Measurements from ENCODE around the gene RC3H1. TPM values are rescaled to one million over a fixed set of nuclear protein-coding genes. Genes with fewer than 3 reads are reported as not detected.

The RC3H1 gene
- total and polyA plus RNA-seq, 10 of the 15 experiments (the other 5 are each of a cell fraction or from before 2014, with no cell fraction given), result 1.4 to 33.9 (median 11.8) TPM

DNA sequence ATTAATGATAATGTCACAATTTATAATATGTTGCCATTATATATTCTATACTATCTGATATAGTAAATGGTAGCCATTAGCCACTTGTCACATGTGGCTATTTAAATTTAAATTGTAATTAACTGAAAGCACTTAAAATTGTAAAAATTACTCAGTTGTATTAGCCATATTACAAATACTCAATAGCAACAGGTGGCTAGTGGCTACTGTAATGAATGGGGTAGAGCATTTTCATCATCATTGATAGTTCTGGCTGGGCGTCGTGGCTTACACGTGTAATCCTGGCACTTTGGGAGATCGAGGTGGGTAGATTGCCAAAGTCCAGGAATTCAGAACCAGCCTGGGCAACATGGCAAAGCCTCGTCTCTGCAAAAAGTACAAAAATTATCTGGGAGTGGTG, 137.5 kb downstream of the RC3H1 start (continued):
- TF ChIP-seq, protein P1, sequence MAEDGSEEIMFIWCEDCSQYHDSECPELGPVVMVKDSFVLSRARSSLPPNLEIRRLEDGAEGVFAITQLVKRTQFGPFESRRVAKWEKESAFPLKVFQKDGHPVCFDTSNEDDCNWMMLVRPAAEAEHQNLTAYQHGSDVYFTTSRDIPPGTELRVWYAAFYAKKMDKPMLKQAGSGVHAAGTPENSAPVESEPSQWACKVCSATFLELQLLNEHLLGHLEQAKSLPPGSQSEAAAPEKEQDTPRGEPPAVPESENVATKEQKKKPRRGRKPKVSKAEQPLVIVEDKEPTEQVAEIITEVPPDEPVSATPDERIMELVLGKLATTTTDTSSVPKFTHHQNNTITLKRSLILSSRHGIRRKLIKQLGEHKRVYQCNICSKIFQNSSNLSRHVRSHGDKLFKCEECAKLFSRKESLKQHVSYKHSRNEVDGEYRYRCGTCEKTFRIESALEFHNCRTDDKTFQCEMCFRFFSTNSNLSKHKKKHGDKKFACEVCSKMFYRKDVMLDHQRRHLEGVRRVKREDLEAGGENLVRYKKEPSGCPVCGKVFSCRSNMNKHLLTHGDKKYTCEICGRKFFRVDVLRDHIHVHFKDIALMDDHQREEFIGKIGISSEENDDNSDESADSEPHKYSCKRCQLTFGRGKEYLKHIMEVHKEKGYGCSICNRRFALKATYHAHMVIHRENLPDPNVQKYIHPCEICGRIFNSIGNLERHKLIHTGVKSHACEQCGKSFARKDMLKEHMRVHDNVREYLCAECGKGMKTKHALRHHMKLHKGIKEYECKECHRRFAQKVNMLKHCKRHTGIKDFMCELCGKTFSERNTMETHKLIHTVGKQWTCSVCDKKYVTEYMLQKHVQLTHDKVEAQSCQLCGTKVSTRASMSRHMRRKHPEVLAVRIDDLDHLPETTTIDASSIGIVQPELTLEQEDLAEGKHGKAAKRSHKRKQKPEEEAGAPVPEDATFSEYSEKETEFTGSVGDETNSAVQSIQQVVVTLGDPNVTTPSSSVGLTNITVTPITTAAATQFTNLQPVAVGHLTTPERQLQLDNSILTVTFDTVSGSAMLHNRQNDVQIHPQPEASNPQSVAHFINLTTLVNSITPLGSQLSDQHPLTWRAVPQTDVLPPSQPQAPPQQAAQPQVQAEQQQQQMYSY (CRISPR knock-in tag; IDR thresholded peaks at IDR 0.05), result no peak

Small RNA genes lying within 50 kb of the gene (small RNA-seq; reads per million reads assigned to genes)
- gene RNA5SP67 (2.2 reads per million, percentile 65 among the genes with 10 or more reads in this experiment), gene RNA5SP68 (0.12 reads per million)

Other genes starting within 250 kb of the RC3H1 start
- gene DARS2, start 197.7 kb downstream of the RC3H1 start, total RNA-seq (2014; rRNA removed), result 32.0 and 36.3 TPM in 2 replicates
- 40.6 and 41.6 TPM in 2 replicates for gene DARS2, start 197.7 kb downstream of the RC3H1 start, total RNA-seq (2014; rRNA removed; fragmentation: Illumina TruSeq; extraction: Trizol)
- gene DARS2, start 197.7 kb downstream of the RC3H1 start, total RNA-seq (2021), result 32.7 and 35.4 TPM in 2 replicates
- 65.9 and 80.4 TPM in 2 replicates for gene DARS2, start 197.7 kb downstream of the RC3H1 start, polyA plus RNA-seq (2011; rRNA removed)
- gene DARS2, start 197.7 kb downstream of the RC3H1 start, polyA plus RNA-seq (2014; fragmentation: Illumina TruSeq; extraction: Trizol), result 50.4 and 60.4 TPM in 2 replicates
- gene DARS2, start 197.7 kb downstream of the RC3H1 start, polyA plus RNA-seq (2014; fragmentation: Nextera tagmentation; extraction: Ambion mirVana), result 10 to 100 TPM; 23.9 to 25.2 TPM
- 29.4 and 34.0 TPM in 2 replicates for gene DARS2, start 197.7 kb downstream of the RC3H1 start, polyA plus RNA-seq (2014; rRNA removed)
- gene DARS2, start 197.7 kb downstream of the RC3H1 start, polyA plus RNA-seq (2016; fragmentation: Nextera tagmentation; extraction: Ambion mirVana), result 10 to 100 TPM; 64.2 to 69.7 TPM
- 27.6 and 31.0 TPM in 2 replicates for gene CENPL, start 197.5 kb downstream of the RC3H1 start, total RNA-seq (2014; rRNA removed)
- 25.8 and 32.1 TPM in 2 replicates for gene CENPL, start 197.5 kb downstream of the RC3H1 start, total RNA-seq (2014; rRNA removed; fragmentation: Illumina TruSeq; extraction: Trizol)
- gene CENPL, start 197.5 kb downstream of the RC3H1 start, total RNA-seq (2021), result 16.5 and 19.3 TPM in 2 replicates
- gene CENPL, start 197.5 kb downstream of the RC3H1 start, polyA plus RNA-seq (2011; rRNA removed), result 21.2 and 28.6 TPM in 2 replicates
- 20.8 and 20.9 TPM in 2 replicates for gene CENPL, start 197.5 kb downstream of the RC3H1 start, polyA plus RNA-seq (2014; fragmentation: Illumina TruSeq; extraction: Trizol)
- gene CENPL, start 197.5 kb downstream of the RC3H1 start, polyA plus RNA-seq (2014; fragmentation: Nextera tagmentation; extraction: Ambion mirVana), result 10 to 100 TPM; 14.9 to 26.7 TPM
- gene CENPL, start 197.5 kb downstream of the RC3H1 start, polyA plus RNA-seq (2014; rRNA removed), result 19.6 and 22.4 TPM in 2 replicates
- 10 to 100 TPM; 26.5 to 26.7 TPM for gene CENPL, start 197.5 kb downstream of the RC3H1 start, polyA plus RNA-seq (2016; fragmentation: Nextera tagmentation; extraction: Ambion mirVana)
- gene GAS5, start 154.4 kb downstream of the RC3H1 start, total RNA-seq (2014; rRNA removed), result 597 and 727 TPM in 2 replicates
- 722 and 746 TPM in 2 replicates for gene GAS5, start 154.4 kb downstream of the RC3H1 start, total RNA-seq (2014; rRNA removed; fragmentation: Illumina TruSeq; extraction: Trizol)
- gene GAS5, start 154.4 kb downstream of the RC3H1 start, total RNA-seq (2021), result 550 and 569 TPM in 2 replicates
- 1,137 and 1,297 TPM in 2 replicates for gene GAS5, start 154.4 kb downstream of the RC3H1 start, polyA plus RNA-seq (2011; rRNA removed)
- gene GAS5, start 154.4 kb downstream of the RC3H1 start, polyA plus RNA-seq (2014; fragmentation: Illumina TruSeq; extraction: Trizol), result 810 and 918 TPM in 2 replicates
- 100 to 1,000 TPM; 804 to 930 TPM for gene GAS5, start 154.4 kb downstream of the RC3H1 start, polyA plus RNA-seq (2014; fragmentation: Nextera tagmentation; extraction: Ambion mirVana)
- gene GAS5, start 154.4 kb downstream of the RC3H1 start, polyA plus RNA-seq (2014; rRNA removed), result 561 and 676 TPM in 2 replicates
- 100 to 1,000 TPM; 289 TPM for gene GAS5, start 154.4 kb downstream of the RC3H1 start, polyA plus RNA-seq (2016; fragmentation: Nextera tagmentation; extraction: Ambion mirVana)
- gene ZBTB37, start 154.0 kb downstream of the RC3H1 start, total RNA-seq (2014; rRNA removed), result 3.3 and 3.4 TPM in 2 replicates
- gene ZBTB37, start 154.0 kb downstream of the RC3H1 start, total RNA-seq (2014; rRNA removed; fragmentation: Illumina TruSeq; extraction: Trizol), result 4.7 and 4.8 TPM in 2 replicates
- gene ZBTB37, start 154.0 kb downstream of the RC3H1 start, total RNA-seq (2021), result 5.2 and 5.7 TPM in 2 replicates
- gene ZBTB37, start 154.0 kb downstream of the RC3H1 start, polyA plus RNA-seq (2011; rRNA removed), result 4.9 and 6.7 TPM in 2 replicates
- 2.3 and 3.2 TPM in 2 replicates for gene ZBTB37, start 154.0 kb downstream of the RC3H1 start, polyA plus RNA-seq (2014; fragmentation: Illumina TruSeq; extraction: Trizol)
- gene ZBTB37, start 154.0 kb downstream of the RC3H1 start, polyA plus RNA-seq (2014; fragmentation: Nextera tagmentation; extraction: Ambion mirVana), result under 1 TPM; 0.16 to 0.29 TPM
- gene ZBTB37, start 154.0 kb downstream of the RC3H1 start, polyA plus RNA-seq (2014; rRNA removed), result 1.1 and 1.4 TPM in 2 replicates
- 1 to 10 TPM in 1 of 2 experiments, under 1 TPM in 1; 0.95 to 1.6 TPM for gene ZBTB37, start 154.0 kb downstream of the RC3H1 start, polyA plus RNA-seq (2016; fragmentation: Nextera tagmentation; extraction: Ambion mirVana)
- gene SERPINC1, start 105.0 kb downstream of the RC3H1 start, total RNA-seq (2014; rRNA removed), result not detected in 2 replicates
- not detected in 2 replicates for gene SERPINC1, start 105.0 kb downstream of the RC3H1 start, total RNA-seq (2014; rRNA removed; fragmentation: Illumina TruSeq; extraction: Trizol)
- 0.44 and 0.61 TPM in 2 replicates for gene SERPINC1, start 105.0 kb downstream of the RC3H1 start, total RNA-seq (2021)
- not detected in 2 replicates for gene SERPINC1, start 105.0 kb downstream of the RC3H1 start, polyA plus RNA-seq (2011; rRNA removed)
- gene SERPINC1, start 105.0 kb downstream of the RC3H1 start, polyA plus RNA-seq (2014; fragmentation: Illumina TruSeq; extraction: Trizol), result not detected in 2 replicates
- under 1 TPM in 1 of 2 experiments, not detected in 1; 0.11 TPM for gene SERPINC1, start 105.0 kb downstream of the RC3H1 start, polyA plus RNA-seq (2014; fragmentation: Nextera tagmentation; extraction: Ambion mirVana)
- not detected in 2 replicates for gene SERPINC1, start 105.0 kb downstream of the RC3H1 start, polyA plus RNA-seq (2014; rRNA removed)
- gene SERPINC1, start 105.0 kb downstream of the RC3H1 start, polyA plus RNA-seq (2016; fragmentation: Nextera tagmentation; extraction: Ambion mirVana), result not detected
- gene RABGAP1L, start 137.2 kb upstream of the RC3H1 start, total RNA-seq (2014; rRNA removed), result 142 and 164 TPM in 2 replicates
- 194 and 207 TPM in 2 replicates for gene RABGAP1L, start 137.2 kb upstream of the RC3H1 start, total RNA-seq (2014; rRNA removed; fragmentation: Illumina TruSeq; extraction: Trizol)
- gene RABGAP1L, start 137.2 kb upstream of the RC3H1 start, total RNA-seq (2021), result 128 and 132 TPM in 2 replicates
- 5.8 and 7.0 TPM in 2 replicates for gene RABGAP1L, start 137.2 kb upstream of the RC3H1 start, polyA plus RNA-seq (2011; rRNA removed)
- gene RABGAP1L, start 137.2 kb upstream of the RC3H1 start, polyA plus RNA-seq (2014; fragmentation: Illumina TruSeq; extraction: Trizol), result 142 and 184 TPM in 2 replicates
- 100 to 1,000 TPM in 1 of 2 experiments, 10 to 100 TPM in 1; 92.3 to 130 TPM for gene RABGAP1L, start 137.2 kb upstream of the RC3H1 start, polyA plus RNA-seq (2014; fragmentation: Nextera tagmentation; extraction: Ambion mirVana)
- gene RABGAP1L, start 137.2 kb upstream of the RC3H1 start, polyA plus RNA-seq (2014; rRNA removed), result 71.6 and 85.8 TPM in 2 replicates
- 10 to 100 TPM; 94.1 to 95.3 TPM for gene RABGAP1L, start 137.2 kb upstream of the RC3H1 start, polyA plus RNA-seq (2016; fragmentation: Nextera tagmentation; extraction: Ambion mirVana)